ENCODE results near the gene SLC25A48.

Gene SLC25A48

DNA sequence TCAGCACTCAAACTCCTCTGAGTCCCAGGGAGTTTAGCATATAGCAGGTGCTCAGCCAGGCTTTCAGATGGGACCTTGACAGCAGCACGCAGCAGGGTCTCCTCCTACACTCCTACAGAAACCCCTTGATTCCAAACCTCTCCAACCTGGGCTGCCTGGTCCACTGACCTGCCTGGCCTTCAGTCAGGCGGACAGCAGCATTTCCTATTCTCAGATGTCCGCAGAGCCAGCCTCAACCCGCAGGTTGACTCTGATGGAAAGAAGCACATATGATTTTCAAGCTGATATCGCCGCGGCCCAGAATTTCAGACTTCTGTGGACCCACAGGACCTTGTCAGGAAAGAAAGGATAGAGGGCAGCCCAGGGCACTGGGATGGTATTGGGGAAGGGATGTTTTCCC is 5.3 kb upstream of the SLC25A48 start:
- TF ChIP-seq, protein P1, sequence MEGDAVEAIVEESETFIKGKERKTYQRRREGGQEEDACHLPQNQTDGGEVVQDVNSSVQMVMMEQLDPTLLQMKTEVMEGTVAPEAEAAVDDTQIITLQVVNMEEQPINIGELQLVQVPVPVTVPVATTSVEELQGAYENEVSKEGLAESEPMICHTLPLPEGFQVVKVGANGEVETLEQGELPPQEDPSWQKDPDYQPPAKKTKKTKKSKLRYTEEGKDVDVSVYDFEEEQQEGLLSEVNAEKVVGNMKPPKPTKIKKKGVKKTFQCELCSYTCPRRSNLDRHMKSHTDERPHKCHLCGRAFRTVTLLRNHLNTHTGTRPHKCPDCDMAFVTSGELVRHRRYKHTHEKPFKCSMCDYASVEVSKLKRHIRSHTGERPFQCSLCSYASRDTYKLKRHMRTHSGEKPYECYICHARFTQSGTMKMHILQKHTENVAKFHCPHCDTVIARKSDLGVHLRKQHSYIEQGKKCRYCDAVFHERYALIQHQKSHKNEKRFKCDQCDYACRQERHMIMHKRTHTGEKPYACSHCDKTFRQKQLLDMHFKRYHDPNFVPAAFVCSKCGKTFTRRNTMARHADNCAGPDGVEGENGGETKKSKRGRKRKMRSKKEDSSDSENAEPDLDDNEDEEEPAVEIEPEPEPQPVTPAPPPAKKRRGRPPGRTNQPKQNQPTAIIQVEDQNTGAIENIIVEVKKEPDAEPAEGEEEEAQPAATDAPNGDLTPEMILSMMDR (IDR thresholded peaks at IDR 0.05; ENCODE audit: low read depth, low read length) = no peak
- no peak overlapping the region for H3K4me3 ChIP-seq (ENCODE audit: low read depth, low read length)
- in situ Hi-C loops (cut with HindIII; ENCODE audit: low sequenced_read_pairs) = loop anchor here (25.0 kb wide), 1 partner anchor 267 kb away; no protein-coding TSS in a partner anchor
- no peak for DNase-seq (ENCODE audit: low read depth, low spot score)

DNA sequence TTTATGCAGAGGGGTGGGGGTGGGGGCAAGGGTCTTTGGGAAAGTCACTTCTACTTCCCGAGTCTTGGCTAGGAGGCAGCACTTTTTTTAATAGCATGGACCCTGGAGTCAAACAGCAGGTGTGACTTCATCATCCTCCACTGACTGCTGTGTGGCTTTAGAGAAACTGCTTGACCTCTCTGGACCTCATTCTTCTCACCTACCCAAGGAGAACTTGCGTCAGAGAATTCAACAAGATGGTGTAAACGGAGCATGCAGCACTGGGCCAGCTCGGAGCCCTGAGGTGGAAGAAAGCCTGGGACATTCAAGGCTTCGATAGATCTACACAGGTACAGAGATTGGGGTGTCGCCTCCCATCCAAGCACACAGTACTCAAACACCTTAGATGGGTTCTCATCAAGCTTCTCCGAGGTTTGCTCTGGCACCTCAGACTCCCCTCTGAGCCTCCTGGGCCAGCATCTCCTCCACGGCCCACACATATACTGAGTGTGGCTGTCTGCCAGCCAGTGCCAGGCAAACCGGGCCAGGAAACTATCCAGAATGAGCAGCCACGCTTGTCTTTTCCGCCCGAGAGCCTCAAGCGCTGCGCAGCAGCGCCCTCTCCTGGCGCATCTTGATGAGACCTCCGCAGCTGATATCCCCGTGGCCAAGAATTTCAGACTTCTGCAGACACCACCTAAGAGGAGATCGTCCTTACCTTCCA is 4.6 kb upstream of the SLC25A48 start:
- in situ Hi-C loops (cut with HindIII; ENCODE audit: low sequenced_read_pairs) = loop anchor here (25.0 kb wide), 1 partner anchor 268 kb away; no protein-coding TSS in a partner anchor
- DNase-seq (ENCODE audit: low read depth, low spot score) = peak; percentile 55
- TF ChIP-seq, protein P1 (IDR thresholded peaks at IDR 0.05; ENCODE audit: low read depth, low read length) = peak; percentile 89
- H3K4me3 ChIP-seq (ENCODE audit: low read depth, low read length) = no peak overlapping the region

DNA sequence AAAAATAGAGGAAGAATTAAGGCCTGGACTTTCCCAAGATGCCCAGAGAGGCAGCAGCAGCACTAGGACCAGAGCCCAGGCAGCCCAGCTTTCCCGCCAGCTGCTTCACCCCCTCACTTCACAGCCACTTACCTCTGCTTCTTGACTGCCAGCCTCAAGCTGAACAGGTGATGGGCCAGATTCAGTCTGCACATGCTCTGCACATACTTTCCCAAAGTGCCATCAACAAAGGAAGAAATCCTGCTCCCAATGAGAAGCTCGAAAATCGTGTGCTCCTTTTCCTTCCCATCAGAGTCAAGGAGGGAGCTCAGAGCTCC is 4.1 kb upstream of the SLC25A48 start:
- in situ Hi-C loops (cut with HindIII; ENCODE audit: low sequenced_read_pairs) = loop anchor here (25.0 kb wide), 1 partner anchor 268 kb away; no protein-coding TSS in a partner anchor
- TF ChIP-seq, protein P1 (IDR thresholded peaks at IDR 0.05; ENCODE audit: low read depth, low read length) = no peak
- no peak for DNase-seq (ENCODE audit: low read depth, low spot score)
- H3K4me3 ChIP-seq (ENCODE audit: low read depth, low read length) = no peak overlapping the region

DNA sequence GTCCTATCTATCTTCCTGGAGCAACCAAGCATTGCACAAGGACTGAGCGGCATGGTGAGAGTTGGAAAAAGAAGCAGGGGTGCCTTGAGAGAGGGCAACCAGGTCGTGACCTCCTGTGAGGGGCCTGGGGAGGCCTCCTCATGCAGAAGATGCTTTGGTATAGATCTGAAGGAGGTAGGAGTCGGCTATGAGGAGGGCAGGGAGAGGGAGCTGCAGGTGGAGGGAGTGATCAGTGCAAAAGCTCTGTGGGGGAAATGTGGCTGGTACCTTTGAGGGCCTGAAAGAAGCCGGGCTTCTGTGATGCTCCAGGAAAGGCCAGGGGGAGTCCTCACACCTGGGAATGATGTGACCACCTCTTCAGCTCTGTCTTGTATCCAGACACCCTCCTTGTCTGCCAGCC is 3.6 kb upstream of the SLC25A48 start:
- TF ChIP-seq, protein P1 (IDR thresholded peaks at IDR 0.05; ENCODE audit: low read depth, low read length) = no peak
- no peak overlapping the region for H3K4me3 ChIP-seq (ENCODE audit: low read depth, low read length)
- in situ Hi-C loops (cut with HindIII; ENCODE audit: low sequenced_read_pairs) = loop anchor here (25.0 kb wide), 1 partner anchor 269 kb away; no protein-coding TSS in a partner anchor
- no peak for DNase-seq (ENCODE audit: low read depth, low spot score)

DNA sequence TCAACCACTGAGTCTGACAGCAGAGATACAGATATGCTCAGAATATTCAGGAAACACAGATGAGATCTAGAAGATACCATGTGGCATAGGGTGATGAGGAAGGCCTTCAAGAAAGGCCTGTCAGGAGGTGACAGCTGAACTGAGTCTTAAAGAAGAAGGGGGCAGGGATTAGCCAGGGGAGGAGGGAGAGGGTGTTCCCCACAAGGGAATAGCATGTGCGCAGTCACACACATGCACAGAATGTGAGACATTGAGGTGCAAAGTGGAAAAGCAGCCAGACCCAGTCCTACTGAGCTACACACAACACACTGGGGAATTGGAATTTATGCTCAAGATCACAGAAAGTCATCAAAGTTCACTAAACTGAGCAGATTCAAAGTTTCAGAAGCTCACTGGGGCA is 3.0 kb upstream of the SLC25A48 start:
- no peak overlapping the region for H3K4me3 ChIP-seq (ENCODE audit: low read depth, low read length)
- no peak for DNase-seq (ENCODE audit: low read depth, low spot score)
- TF ChIP-seq, protein P1 (IDR thresholded peaks at IDR 0.05; ENCODE audit: low read depth, low read length) = no peak
- in situ Hi-C loops (cut with HindIII; ENCODE audit: low sequenced_read_pairs) = loop anchor here (25.0 kb wide), 1 partner anchor 269 kb away; no protein-coding TSS in a partner anchor

DNA sequence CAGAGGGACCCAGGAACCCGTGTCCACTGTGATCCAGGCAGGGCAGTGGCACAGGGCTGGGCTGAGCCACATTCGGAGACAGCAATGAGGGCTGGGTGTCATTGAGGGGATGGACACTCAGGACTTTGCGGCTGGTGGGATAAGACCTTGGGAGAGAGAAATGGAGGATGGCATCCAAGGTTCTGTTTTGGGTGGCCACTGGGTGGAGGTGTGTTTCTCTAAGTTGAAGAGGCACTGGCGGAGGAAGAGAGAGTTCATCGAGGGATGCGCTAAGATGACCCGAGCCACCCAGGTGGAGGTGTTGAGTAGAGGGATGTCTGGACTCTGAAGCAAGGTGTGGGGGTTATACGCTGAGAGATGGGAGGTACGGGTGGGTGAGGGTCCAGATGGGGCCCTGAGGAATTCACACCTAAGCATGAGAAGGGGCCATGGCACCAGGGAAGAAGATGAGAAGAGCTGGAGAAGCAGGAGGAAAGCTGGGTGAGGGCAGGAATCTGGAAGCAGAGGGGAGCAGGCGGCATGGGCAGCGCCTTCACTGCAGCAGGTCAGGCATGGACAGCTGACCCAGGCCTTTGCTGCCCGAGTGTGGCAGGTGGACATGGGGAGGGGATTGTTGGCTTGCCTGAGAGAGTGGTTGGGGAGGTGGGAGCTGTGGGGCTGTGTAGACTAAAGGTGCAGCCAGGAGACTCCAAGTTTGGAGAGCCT is 2.5 kb upstream of the SLC25A48 start:
- in situ Hi-C loops (cut with HindIII; ENCODE audit: low sequenced_read_pairs) = loop anchor here (25.0 kb wide), 1 partner anchor 270 kb away; no protein-coding TSS in a partner anchor
- TF ChIP-seq, protein P1 (IDR thresholded peaks at IDR 0.05; ENCODE audit: low read depth, low read length) = no peak
- no peak overlapping the region for H3K4me3 ChIP-seq (ENCODE audit: low read depth, low read length)
- no peak for DNase-seq (ENCODE audit: low read depth, low spot score)
